HepG2 (cell line): Measurements from ENCODE around the gene ARHGEF7. TPM values are rescaled to one million over a fixed set of nuclear protein-coding genes. Genes with fewer than 3 reads are reported as not detected.
"Not testable (repeated sequence)": the region's sequence is repeated elsewhere in the genome, so short reads cannot be mapped to it uniquely, and the experiment has no call there.

Source experiments
- ATAC-seq: fragments of 200-7000 bp; cut with Tn5 transposase; 3 replicates; pipeline ENCODE4 v1.9.1; 2020; ENCODE audit warnings: mild to moderate bottlenecking, moderate library complexity
- BruUV-seq: library from RNA; stranded (reverse); fragments of 400-500 nt; replicated peaks from 2 replicates; lab custom pipeline; 2021; lab: Mats Ljungman, UMichigan
- CTCF ChIA-PET: fragments of 300-600 bp; formaldehyde crosslinking; extraction: SDS; loops from one replicate; lab custom pipeline; 2021; ENCODE audit warnings: low total read pairs, inconsistent platforms, low intra/inter-chr PET ratio; lab: Yijun Ruan, JAX
- POLR2A ChIA-PET: fragments of 350-600 bp; sonication (Branson Sonifier 250); formaldehyde crosslinking; loops from one replicate; lab custom pipeline; 2020; ENCODE audit warnings: antibody characterized with exemption, inconsistent platforms; lab: Yijun Ruan, JAX
- DNase-seq: peaks from one replicate; pipeline ENCODE4 v3.0.0-alpha.2; 2015; ENCODE audit warnings: low spot score
- FAIRE-seq: peaks from 3 replicates; lab custom pipeline; 2011; peaks lifted over from hg19 to GRCh38; lab: Jason Lieb, UNC
- H2AFZ ChIP-seq: one replicate; pipeline ENCODE4 v1.6.1; 2011; ENCODE audit warnings: low read length, inconsistent platforms
- H3K27ac ChIP-seq: fragments of 300-600 bp; 3 replicates; pipeline ENCODE4 v1.8.0; 2011; ENCODE audit warnings: mixed run types, mild to moderate bottlenecking, mixed read lengths, low read length, inconsistent platforms; ENCODE audit not compliant: insufficient read depth; ENCODE audit errors: extremely low read length
- H3K27me3 ChIP-seq, 2 experiments: fragments of 200-600 bp in 1 of 2; 2 replicates in 1 of 2; 3 replicates in 1 of 2; pipeline versions ENCODE4 v1.6.0 to v1.8.0; 2011; ENCODE audit warnings: low read length in 2 of 2, mild to moderate bottlenecking in 2 of 2, moderate library complexity in 2 of 2, inconsistent platforms in 1 of 2; ENCODE audit not compliant: insufficient read depth in 2 of 2, control insufficient read depth in 1 of 2
- H3K36me3 ChIP-seq, 2 experiments: fragments of 200-600 bp in 1 of 2; replicated peaks in 1 of 2; 2 replicates in 1 of 2; 3 replicates in 1 of 2; pipeline versions ENCODE4 v1.5.1 to v1.8.0; 2011; ENCODE audit warnings: low read length in 2 of 2, inconsistent platforms in 1 of 2; ENCODE audit not compliant: insufficient read depth in 2 of 2, control insufficient read depth in 1 of 2
- H3K4me1 ChIP-seq: 2 replicates; pipeline ENCODE4 v1.5.1; 2012; ENCODE audit warnings: low read length, inconsistent platforms; ENCODE audit not compliant: insufficient read depth
- H3K4me2 ChIP-seq: 2 replicates; pipeline ENCODE4 v1.6.0; 2011; ENCODE audit warnings: low read depth, low read length, inconsistent platforms
- H3K4me3 ChIP-seq, 3 experiments: fragments of 200-600 bp in 1 of 3; sonication (generic), shearing (Covaris generic) in 1 of 3; replicated peaks in 1 of 3; 2 replicates each; pipeline ENCODE4 v1.5.1; 2011 to 2016; ENCODE audit warnings: low read length in 3 of 3, inconsistent platforms in 2 of 3, low read depth in 2 of 3, mild to moderate bottlenecking in 2 of 3, control low read depth in 1 of 3, mixed read lengths in 1 of 3; ENCODE audit not compliant: insufficient read depth in 1 of 3
- H3K79me2 ChIP-seq: one replicate; pipeline ENCODE4 v1.6.1; 2011; ENCODE audit warnings: low read length, inconsistent platforms; ENCODE audit not compliant: insufficient read depth
- H3K9ac ChIP-seq: 2 replicates; pipeline ENCODE4 v1.6.0; 2011; ENCODE audit warnings: mild to moderate bottlenecking, low read depth, low read length, inconsistent platforms; ENCODE audit not compliant: insufficient read depth
- H3K9me3 ChIP-seq: 2 replicates; pipeline ENCODE4 v1.5.1; 2012; ENCODE audit warnings: mild to moderate bottlenecking, low read length
- H4K20me1 ChIP-seq: 2 replicates; pipeline ENCODE4 v1.6.0; 2011; ENCODE audit warnings: inconsistent platforms, mild to moderate bottlenecking, low read length, moderate library complexity; ENCODE audit not compliant: insufficient read depth
- CAMTA2 ChIP-seq: sonication (generic); formaldehyde crosslinking; IDR thresholded peaks from 2 replicates; pipeline ENCODE4 v1.4.0; 2020; ENCODE audit warnings: mild to moderate bottlenecking, missing genetic modification reagents, borderline replicate concordance
- IKZF1 ChIP-seq: fragments of 450-650 bp; IDR thresholded peaks from 2 replicates; pipeline ENCODE4 v1.7.1; 2016
- KDM5A ChIP-seq: fragments of 200-600 bp; sonication (generic); IDR thresholded peaks from 2 replicates; pipeline ENCODE4 v1.7.0; 2018; ENCODE audit warnings: antibody characterized with exemption, mild to moderate bottlenecking, low read length, borderline replicate concordance
- NFYB ChIP-seq: sonication (generic); formaldehyde crosslinking; IDR thresholded peaks from 2 replicates; pipeline ENCODE4 v1.4.0; 2020; ENCODE audit warnings: missing genetic modification reagents
- NFYC ChIP-seq: IDR thresholded peaks from 2 replicates; pipeline ENCODE4 v1.6.1; 2016; ENCODE audit warnings: missing genetic modification reagents, missing compliant biosample characterization
- RARA ChIP-seq: IDR thresholded peaks from 2 replicates; pipeline ENCODE4 v1.6.1; 2016; ENCODE audit warnings: missing genetic modification reagents, missing compliant biosample characterization
- SUZ12 ChIP-seq: fragments of 150-350 bp; IDR thresholded peaks from 2 replicates; pipeline ENCODE4 v1.6.1; 2014; ENCODE audit warnings: low read depth, low read length
- WGBS: methylation state at CpG from one replicate; pipeline ENCODE4 v1.1.6; 2017; ENCODE audit warnings: low lambda C conversion rate; 5-methylcytosine and 5-hydroxymethylcytosine counted together
- in situ Hi-C: cut with HindIII; loops from 2 replicates; pipeline ENCODE4 v1.10.0; 2017; ENCODE audit warnings: low pct_unique_long_range_greater_than_20kb; ENCODE audit not compliant: extremely low pct_ligation_motif_present
- intact Hi-C: fragments of 100-400 bp; cut with micrococcal nuclease; formaldehyde crosslinking; loops from one replicate; pipeline ENCODE4 v1.10.0; 2022; ENCODE audit not compliant: unreplicated experiment
- polyA plus RNA-seq, 8 experiments: library from polyadenylated mRNA; depleted of rRNA in 3 of 8; stranded (reverse) in 7 of 8; unstranded in 1 of 8; fragments of >200 nt; fragmentation: Illumina TruSeq in 4 of 8; extraction: Trizol in 4 of 8; gene quantifications; 2 replicates each; pipeline versions ENCODE4 v1.2.1 to v1.2.3, GENCODE V29; 2011 to 2016; ENCODE audit warnings: low read depth in 4 of 8, missing spikeins in 1 of 8, mixed read lengths in 1 of 8; ENCODE audit not compliant: insufficient read depth in 1 of 8
- total RNA-seq, 5 experiments: library from RNA; depleted of rRNA; stranded (reverse); fragments of >200 nt; fragmentation: Illumina TruSeq; extraction: Trizol; gene quantifications; 2 replicates each; pipeline ENCODE4 v1.2.3, GENCODE V29; 2016; ENCODE audit warnings: low read depth in 1 of 5

Gene ARHGEF7
- total and polyA plus RNA-seq, 2 of the 13 experiments (the other 11 are each of a cell fraction or from before 2014, with no cell fraction given), result 15.7 to 22.3 TPM

DNA sequence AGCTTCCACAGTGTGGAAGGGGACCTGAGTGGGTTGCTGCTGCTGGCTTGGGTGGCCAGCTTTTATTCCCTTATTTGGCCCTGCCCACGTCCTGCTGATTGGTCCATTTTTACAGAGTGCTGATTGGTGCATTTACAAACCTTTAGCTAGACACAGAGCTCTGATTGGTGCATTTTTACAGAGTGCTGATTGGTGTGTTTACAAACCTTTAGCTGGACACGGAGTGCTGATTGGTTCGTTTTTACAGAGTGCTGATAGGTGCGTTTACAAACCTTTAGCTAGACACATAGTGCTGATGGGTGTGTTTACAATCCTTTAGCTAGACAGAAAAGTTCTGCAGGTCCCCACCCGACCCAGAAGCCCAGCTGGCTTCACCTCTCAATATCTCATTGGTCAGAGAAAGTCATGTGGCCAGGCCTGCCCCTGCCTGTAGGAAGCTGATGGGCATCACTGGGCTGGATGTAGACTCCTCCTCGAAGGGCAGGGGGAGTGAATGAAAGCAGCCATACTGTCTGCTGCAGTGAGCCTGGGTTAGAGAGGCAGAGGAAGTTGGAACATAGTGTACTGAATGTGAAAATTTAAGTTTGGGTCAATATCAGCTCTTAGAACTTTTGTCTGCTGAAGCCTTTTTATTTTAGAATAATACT is 83.7 kb downstream of the ARHGEF7 start:
- H3K4me1 ChIP-seq, DNase-seq, H3K4me3 ChIP-seq, intact Hi-C loops, H4K20me1 ChIP-seq, ATAC-seq, H2AFZ ChIP-seq, POLR2A ChIA-PET, H3K9ac ChIP-seq, CTCF ChIA-PET, BruUV-seq, H3K4me2 ChIP-seq, H3K27ac ChIP-seq, H3K27me3 ChIP-seq, in situ Hi-C loops, FAIRE-seq: not testable (repeated sequence)
- peak; percentile 19; the same call in 1 of the 2 replicates for TF ChIP-seq NFYC (CRISPR knock-in tag)
- TF ChIP-seq NFYB (CRISPR knock-in tag), result 0 out of 2 replicates have a peak, but pooled peaks have one; percentile 42
- TF ChIP-seq, all 625 proteins: peak for 2; not testable (repeated sequence) for 623
- H3K36me3 ChIP-seq, H3K9me3 ChIP-seq: not testable (repeated sequence)
- peaks cover 28% of the 10 kb centered on the region for H3K79me2 ChIP-seq
- 100% methylated on average over 5 of the region's 6 CpGs for WGBS

DNA sequence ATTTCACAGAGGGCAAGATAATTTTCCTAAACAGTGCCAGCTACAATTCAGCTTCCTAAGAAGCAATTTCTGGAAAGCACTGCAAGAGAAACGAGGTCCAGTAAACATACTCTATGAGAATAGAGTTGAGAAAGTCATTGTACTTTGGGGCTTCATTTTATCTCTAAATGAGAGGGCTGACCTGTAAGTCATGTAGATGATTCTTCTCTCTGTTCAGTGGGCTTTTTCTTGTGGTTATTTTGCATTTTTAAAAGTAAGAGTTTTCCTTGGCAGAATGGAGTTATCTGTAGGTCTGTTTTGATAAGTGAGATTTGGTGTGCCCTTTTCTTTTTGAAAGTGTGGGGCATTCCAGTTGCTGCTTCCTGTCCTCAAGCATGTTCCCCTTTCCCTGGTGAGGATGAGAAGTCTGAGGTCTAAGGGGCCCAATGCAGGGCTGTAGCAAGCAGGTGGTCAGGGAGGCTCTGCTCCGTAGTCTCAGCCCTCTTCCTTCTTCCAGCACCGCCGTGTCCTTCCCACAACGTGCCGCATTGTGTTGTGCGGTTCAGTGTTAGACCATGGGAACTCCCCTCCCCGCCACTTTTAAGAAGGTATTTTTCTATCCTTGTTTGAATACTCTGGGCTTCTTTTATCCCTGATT is 86.3 kb downstream of the ARHGEF7 start:
- H3K79me2 ChIP-seq, result peaks cover 41% of the 10 kb centered on the region
- BruUV-seq, result no TSS peak

More for the DNA sequence above, 86.3 kb downstream of the ARHGEF7 start:
- Histone ChIP-seq H3K9ac (no peak overlapping the region), H4K20me1 (peaks cover 16% of the 10 kb centered on the region), H3K27ac (no peak overlapping the region), H3K4me1 (peaks cover 13% of the 10 kb centered on the region), H3K4me2 (no peak overlapping the region), H3K36me3 (peaks cover 0 to 2% of the 10 kb centered on the region in 2 experiments; a peak in 2 of 5 replicates), H3K4me3 (no peak overlapping the region), H3K27me3 (no peaks in the 10 kb centered on the region), H2AFZ (no peak overlapping the region), H3K9me3 (no peaks in the 10 kb centered on the region)
- POLR2A ChIA-PET, result no interaction called here
- in situ Hi-C loops, result loop anchor here (25.0 kb wide), 1 partner anchor 264 kb away; no protein-coding TSS in a partner anchor
- intact Hi-C loops, result no loop called here
- ATAC-seq (no peak), FAIRE-seq (no peak), DNase-seq (no peak)
- CTCF ChIA-PET, result no interaction called here
- TF ChIP-seq IKZF1 (no peak), CAMTA2 (CRISPR knock-in tag) (no peak), RARA (no peak), SUZ12 (no peak), KDM5A (no peak)
- 95% methylated on average over 8 of the region's 8 CpGs for WGBS
